Sigmoid colon (tissue), 7 donors: Measurements from ENCODE around the gene SAFB. TPM values are rescaled to one million over a fixed set of nuclear protein-coding genes. Genes with fewer than 3 reads are reported as not detected.

Source experiments
- DNase-seq: peaks from one replicate; pipeline ENCODE4 v3.0.0-alpha.2; 2019
- H3K27ac ChIP-seq, 4 donors: fragments of 200-600 bp; sonication (generic); one replicate each; pipeline ENCODE4 v1.5.1; 2016 to 2019; ENCODE audit warnings: mild to moderate bottlenecking in 1 of 4
- H3K27me3 ChIP-seq, 3 donors: fragments of 200-600 bp; sonication (generic); one replicate each; pipeline ENCODE4 v1.5.1; 2019; ENCODE audit warnings: mild to moderate bottlenecking in 1 of 3
- H3K36me3 ChIP-seq, 4 donors: fragments of 200-600 bp; sonication (generic); one replicate each; pipeline ENCODE4 v1.5.1; 2016 to 2019
- H3K4me1 ChIP-seq, 4 donors: fragments of 200-600 bp; sonication (generic); one replicate each; pipeline ENCODE4 v1.5.1; 2017 to 2019
- H3K4me3 ChIP-seq, 4 donors: fragments of 200-600 bp; sonication (generic); one replicate each; pipeline ENCODE4 v1.5.1; 2017 to 2019; ENCODE audit warnings: mild to moderate bottlenecking in 2 of 4, moderate library complexity in 1 of 4
- H3K9me3 ChIP-seq, 4 donors: fragments of 200-600 bp in 3 of 4; sonication (generic) in 3 of 4; one replicate each; pipeline versions ENCODE4 v1.5.1 to v1.6.1; 2013 to 2019
- EP300 ChIP-seq, 4 donors: sonication (generic); formaldehyde crosslinking; IDR thresholded peaks; one replicate each; pipeline ENCODE4 v1.6.1; 2017; ENCODE audit warnings: antibody characterized with exemption in 4 of 4
- POLR2A ChIP-seq, 2 donors: fragments of 450-650 bp; IDR thresholded peaks; one replicate each; pipeline ENCODE4 v1.6.1; 2016; ENCODE audit warnings: antibody characterized with exemption in 2 of 2, mild to moderate bottlenecking in 2 of 2, moderate library complexity in 2 of 2
- POLR2AphosphoS5 ChIP-seq, 4 donors: sonication (generic); formaldehyde crosslinking; IDR thresholded peaks; one replicate each; pipeline ENCODE4 v1.6.1; 2017; ENCODE audit warnings: antibody characterized with exemption in 4 of 4
- WGBS, 2 donors: extraction: QIAGEN DNeasy Blood & Tissue Kit; methylation state at CpG; one replicate each; pipeline ENCODE4 v1.1.7; 2013; 5-methylcytosine and 5-hydroxymethylcytosine counted together
- intact Hi-C: fragments of 100-400 bp; cut with DNase I; formaldehyde crosslinking; loops from one replicate; pipeline ENCODE4 v1.15.1; 2023
- polyA plus RNA-seq, 3 donors: library from polyadenylated mRNA; stranded (reverse); fragments of 200-250 nt; gene quantifications; one replicate each; pipeline ENCODE4 v1.2.3, GENCODE V29; 2013
- total RNA-seq, 4 donors: library from RNA; depleted of rRNA; stranded (reverse); fragments of >200 nt; gene quantifications; one replicate each; pipeline ENCODE4 v1.1.0, GENCODE V29; 2016
- TF ChIP-seq, protein P1 (sequence below), 4 experiments: fragments of 450-650 bp in 3 of 4; fragments of 200-600 bp in 1 of 4; IDR thresholded peaks; one replicate each; pipeline ENCODE4 v1.5.1; 2016 to 2019; ENCODE audit warnings: antibody characterized with exemption in 4 of 4, mild to moderate bottlenecking in 3 of 4, moderate library complexity in 2 of 4
- donor health status: healthy with polysubstance abuse.
- donor health status: Bipolar disorder and iron deficiency.
- donor health status: healthy.

SAFB gene
- total and polyA plus RNA-seq, 7 donors = 25.7 to 75.9 (median 54.6) TPM

DNA sequence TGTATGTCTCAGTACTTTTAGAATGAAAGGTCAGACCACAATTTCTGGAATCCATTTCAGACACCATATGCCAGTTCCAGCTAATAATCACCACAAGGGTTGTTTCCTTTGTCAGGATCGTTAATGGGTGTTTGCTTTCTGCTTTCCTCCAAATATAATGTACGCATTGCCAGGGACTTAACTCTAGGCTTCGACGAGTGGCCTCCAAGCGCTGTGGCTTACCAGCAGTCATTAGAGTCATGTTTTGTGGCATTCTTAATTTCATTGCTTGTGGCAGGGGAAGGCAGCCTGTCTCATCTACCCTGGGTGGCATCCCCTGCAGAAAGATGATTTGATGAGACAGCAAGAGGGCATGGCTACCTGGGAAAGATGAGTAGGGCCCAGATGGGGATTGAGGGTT, 22.5 kb downstream of the SAFB start:
- Histone ChIP-seq H3K9me3 (no peaks in the 10 kb centered on the region), H3K27ac (no peak overlapping the region), H3K36me3 (peaks cover 24 to 86% (median 45%) of the 10 kb centered on the region in 4 donors), H3K4me1 (peaks cover 0 to 9% (median 1%) of the 10 kb centered on the region in 4 donors), H3K27me3 (no peaks in the 10 kb centered on the region), H3K4me3 (no peak overlapping the region)
- intact Hi-C loops = no loop called here
- peak; percentile 42 for DNase-seq
- WGBS, 2 donors = 86 to 92% methylated on average over 5 of the region's 5 CpGs
- TF ChIP-seq, protein P1, sequence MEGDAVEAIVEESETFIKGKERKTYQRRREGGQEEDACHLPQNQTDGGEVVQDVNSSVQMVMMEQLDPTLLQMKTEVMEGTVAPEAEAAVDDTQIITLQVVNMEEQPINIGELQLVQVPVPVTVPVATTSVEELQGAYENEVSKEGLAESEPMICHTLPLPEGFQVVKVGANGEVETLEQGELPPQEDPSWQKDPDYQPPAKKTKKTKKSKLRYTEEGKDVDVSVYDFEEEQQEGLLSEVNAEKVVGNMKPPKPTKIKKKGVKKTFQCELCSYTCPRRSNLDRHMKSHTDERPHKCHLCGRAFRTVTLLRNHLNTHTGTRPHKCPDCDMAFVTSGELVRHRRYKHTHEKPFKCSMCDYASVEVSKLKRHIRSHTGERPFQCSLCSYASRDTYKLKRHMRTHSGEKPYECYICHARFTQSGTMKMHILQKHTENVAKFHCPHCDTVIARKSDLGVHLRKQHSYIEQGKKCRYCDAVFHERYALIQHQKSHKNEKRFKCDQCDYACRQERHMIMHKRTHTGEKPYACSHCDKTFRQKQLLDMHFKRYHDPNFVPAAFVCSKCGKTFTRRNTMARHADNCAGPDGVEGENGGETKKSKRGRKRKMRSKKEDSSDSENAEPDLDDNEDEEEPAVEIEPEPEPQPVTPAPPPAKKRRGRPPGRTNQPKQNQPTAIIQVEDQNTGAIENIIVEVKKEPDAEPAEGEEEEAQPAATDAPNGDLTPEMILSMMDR (IDR thresholded peaks at IDR 0.05) = no peak
- no peak for TF ChIP-seq POLR2AphosphoS5 (IDR thresholded peaks at IDR 0.05)

DNA sequence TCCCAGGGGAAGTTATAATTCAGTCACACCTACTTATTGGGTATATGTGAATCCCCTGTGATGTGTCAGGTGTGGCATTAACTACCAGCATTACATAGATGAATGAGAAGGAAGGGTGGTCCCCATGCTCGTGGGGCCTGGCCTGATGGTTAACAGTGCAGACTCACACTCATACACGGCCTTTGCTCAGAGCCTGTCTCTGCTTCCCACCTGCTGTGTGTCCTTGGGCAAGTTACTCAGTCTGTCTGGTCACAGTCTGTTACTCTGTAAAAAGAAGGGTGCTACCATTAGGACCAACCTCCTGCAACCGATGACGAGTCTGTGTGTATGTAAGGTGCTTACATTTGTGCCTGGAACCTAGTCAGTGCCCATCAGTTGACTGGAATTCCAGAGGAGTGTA, 23.8 kb downstream of the SAFB start:
- Histone ChIP-seq H3K27me3 (no peaks in the 10 kb centered on the region), H3K9me3 (no peaks in the 10 kb centered on the region), H3K4me3 (no peak overlapping the region), H3K36me3 (peaks cover 36 to 93% (median 57%) of the 10 kb centered on the region in 4 donors), H3K4me1 (peaks cover 0 to 9% (median 0%) of the 10 kb centered on the region in 4 donors), H3K27ac (no peak overlapping the region)
- 92 to 94% methylated on average over 4 of the region's 4 CpGs for WGBS, 2 donors
- peak; percentile 17 for DNase-seq
- TF ChIP-seq EP300 (IDR thresholded peaks at IDR 0.05) (no peak), POLR2A (IDR thresholded peaks at IDR 0.05) (no peak), POLR2AphosphoS5 (IDR thresholded peaks at IDR 0.05) (no peak)
- TF ChIP-seq, protein P1 (IDR thresholded peaks at IDR 0.05) = no peak
- intact Hi-C loops = no loop called here

DNA sequence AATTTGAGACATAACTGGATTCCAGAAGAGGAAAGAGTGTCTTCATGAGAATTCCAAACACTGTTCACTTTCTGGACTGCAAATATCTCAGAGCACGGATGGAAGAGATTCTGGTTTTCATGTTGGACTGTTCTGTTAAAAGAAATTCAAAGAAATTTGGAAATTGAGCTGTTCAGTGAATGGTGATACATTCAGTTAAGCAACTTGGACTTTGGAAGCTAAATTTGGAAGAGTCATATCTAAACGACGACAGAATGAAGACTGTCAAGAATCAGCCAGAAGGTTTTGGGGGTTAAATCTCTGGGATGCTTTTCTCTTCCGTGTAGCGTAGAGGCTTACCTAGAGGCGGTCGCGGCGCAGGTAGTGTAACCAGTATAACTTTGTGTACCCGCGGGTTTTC, 25.6 kb downstream of the SAFB start:
- TF ChIP-seq POLR2AphosphoS5 (IDR thresholded peaks at IDR 0.05) (no peak), EP300 (IDR thresholded peaks at IDR 0.05) (no peak), POLR2A (IDR thresholded peaks at IDR 0.05) (no peak)
- TF ChIP-seq, protein P1 (IDR thresholded peaks at IDR 0.05) = no peak
- WGBS, 2 donors = 90 to 96% methylated on average over 11 of the region's 11 CpGs
- Histone ChIP-seq H3K4me1 (peaks cover 0 to 9% (median 0%) of the 10 kb centered on the region in 4 donors), H3K27me3 (no peaks in the 10 kb centered on the region), H3K27ac (no peak overlapping the region), H3K4me3 (no peak overlapping the region), H3K36me3 (peaks cover 49 to 93% (median 64%) of the 10 kb centered on the region in 4 donors), H3K9me3 (no peaks in the 10 kb centered on the region)
- no peak for DNase-seq
- intact Hi-C loops = no loop called here

DNA sequence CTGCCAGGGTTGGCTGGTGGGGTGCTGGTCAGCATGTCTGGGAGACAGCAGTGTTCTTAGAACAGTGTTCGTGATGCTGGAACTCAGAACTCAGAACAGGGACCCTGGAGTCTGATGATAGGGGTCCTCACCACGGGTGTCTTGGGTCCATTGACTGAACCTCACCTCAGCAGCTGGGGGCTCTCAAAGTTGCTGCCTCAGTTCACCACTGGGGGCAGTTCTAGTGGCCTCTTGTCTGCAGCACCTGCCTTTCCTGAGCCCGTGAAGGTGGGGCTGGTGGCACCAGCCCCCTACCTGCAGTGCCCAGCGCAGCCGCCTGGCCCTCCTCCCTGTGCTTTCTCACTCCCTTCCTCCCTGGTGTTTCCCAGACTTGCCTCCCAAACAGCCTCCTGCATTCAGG, 28.5 kb downstream of the SAFB start:
- Histone ChIP-seq H3K36me3 (peaks cover 61 to 93% (median 81%) of the 10 kb centered on the region in 4 donors), H3K4me3 (no peak overlapping the region), H3K4me1 (no peaks in the 10 kb centered on the region), H3K27me3 (no peaks in the 10 kb centered on the region), H3K27ac (no peak overlapping the region), H3K9me3 (no peaks in the 10 kb centered on the region)
- no peak for TF ChIP-seq POLR2AphosphoS5 (IDR thresholded peaks at IDR 0.05)
- TF ChIP-seq EP300 (IDR thresholded peaks at IDR 0.05) = no peak
- no peak for TF ChIP-seq POLR2A (IDR thresholded peaks at IDR 0.05)
- intact Hi-C loops = no loop called here
- 95 to 96% methylated on average over 5 of the region's 5 CpGs for WGBS, 2 donors
- peak; percentile 39 for DNase-seq

DNA sequence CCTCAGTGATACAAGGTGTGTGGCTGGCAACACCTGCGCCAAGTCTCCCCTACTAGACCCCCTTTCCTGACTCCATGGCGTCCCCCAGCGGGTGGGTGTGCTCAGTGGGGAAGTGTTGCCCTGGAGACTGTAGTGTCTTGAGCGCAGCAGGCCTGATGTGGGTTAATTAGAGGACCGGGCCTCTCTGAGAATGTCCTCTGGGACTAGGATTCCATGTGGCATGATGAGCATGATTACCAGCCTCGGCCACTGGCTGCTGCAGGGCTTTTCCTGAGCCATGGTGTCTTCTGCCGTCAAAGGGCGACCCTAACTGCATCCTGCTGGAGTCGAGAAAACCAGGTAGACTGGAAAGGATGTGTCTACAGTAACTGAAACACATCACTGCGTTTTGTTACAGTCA, 29.4 kb downstream of the SAFB start:
- no peaks in the 10 kb centered on the region for H3K4me1 ChIP-seq
- H3K27me3 ChIP-seq = no peaks in the 10 kb centered on the region
- peak; percentile 39 for DNase-seq
- H3K27ac ChIP-seq = no peak overlapping the region
- H3K9me3 ChIP-seq = no peaks in the 10 kb centered on the region
- TF ChIP-seq EP300 (IDR thresholded peaks at IDR 0.05) (no peak), POLR2AphosphoS5 (IDR thresholded peaks at IDR 0.05) (no peak), POLR2A (IDR thresholded peaks at IDR 0.05) (no peak)
- TF ChIP-seq, protein P1 (IDR thresholded peaks at IDR 0.05) = no peak
- no peak overlapping the region for H3K4me3 ChIP-seq
- intact Hi-C loops = no loop called here
- WGBS, 2 donors = 93% methylated on average over 10 of the region's 10 CpGs
- peaks cover 58 to 93% (median 79%) of the 10 kb centered on the region in 4 donors for H3K36me3 ChIP-seq
